ENCODE measurements around the gene CARD19.
A peak's percentile ranks its signal among the peaks of the same experiment; 100 is the strongest.

The CARD19 gene

GRCh38 chr9:93057042-93057702, 38.8 kb upstream of the CARD19 start:
- no peak overlapping the region for H3K4me3 ChIP-seq (ENCODE audit: low read depth, low read length)
- H3K27ac ChIP-seq (ENCODE audit: extremely low read depth, low read depth, low read length): no peak overlapping the region
- TF ChIP-seq ZNF223 (tag by site-specific recombination; IDR thresholded peaks at IDR 0.05) (no peak), YY2 (tag by site-specific recombination; IDR thresholded peaks at IDR 0.05) (no peak), ZNF518A (tag by site-specific recombination; conservative IDR thresholded peaks at IDR 0.05; ENCODE audit: low read depth) (no peak), ZNF555 (tag by site-specific recombination; conservative IDR thresholded peaks at IDR 0.05) (no peak), ZNF621 (tag by site-specific recombination; IDR thresholded peaks at IDR 0.05) (no peak), ZNF843 (tag by site-specific recombination; IDR thresholded peaks at IDR 0.05) (no peak), ZNF394 (tag by site-specific recombination; IDR thresholded peaks at IDR 0.05; ENCODE audit: borderline replicate concordance) (no peak), ZBTB26 (tag by site-specific recombination; optimal IDR thresholded peaks at IDR 0.05) (no peak)
- H3K4me1 ChIP-seq (ENCODE audit: control insufficient read depth, insufficient read depth, low read length): no peaks in the 10 kb centered on the region
- POLR2A ChIA-PET: no interaction called here
- no peaks in the 10 kb centered on the region for H3K9me3 ChIP-seq (ENCODE audit: control insufficient read depth, insufficient read depth, low read depth, low read length)
- CTCF ChIA-PET: no interaction called here
- H3K36me3 ChIP-seq (ENCODE audit: control insufficient read depth in 2 of 2, insufficient read depth in 1 of 2, low read length in 2 of 2): no peaks in the 10 kb centered on the region

- no peak overlapping the region for H3K4me3 ChIP-seq (ENCODE audit: low read depth, low read length)
- H3K9me3 ChIP-seq (ENCODE audit: control insufficient read depth, insufficient read depth, low read depth, low read length): no peaks in the 10 kb centered on the region
- TF ChIP-seq SCRT1 (tag by site-specific recombination; IDR thresholded peaks at IDR 0.05; ENCODE audit: borderline replicate concordance): no peak
- TF ChIP-seq ZNF623 (tag by site-specific recombination; IDR thresholded peaks at IDR 0.05): peak; percentile 52
- no peaks in the 10 kb centered on the region for H3K4me1 ChIP-seq (ENCODE audit: control insufficient read depth, insufficient read depth, low read length)
- ChIA-PET POLR2A (no interaction called here), CTCF (no interaction called here)
- H3K27ac ChIP-seq (ENCODE audit: extremely low read depth, low read depth, low read length): no peak overlapping the region
- H3K36me3 ChIP-seq (ENCODE audit: control insufficient read depth in 2 of 2, insufficient read depth in 1 of 2, low read length in 2 of 2): no peaks in the 10 kb centered on the region
Observed at GRCh38 chr9:93057703-93058354, 38.2 kb upstream of the CARD19 start.

- TF ChIP-seq ZNF112 (tag by site-specific recombination; IDR thresholded peaks at IDR 0.05): no peak
- 0 out of 2 replicates have a peak, but pooled peaks have one; percentile 7 for TF ChIP-seq ZFHX2 (tag by site-specific recombination; conservative IDR thresholded peaks at IDR 0.05)
- TF ChIP-seq KLF1 (tag by site-specific recombination; IDR thresholded peaks at IDR 0.05): peak; percentile 87
- peak; percentile 57; the same call in 1 of the 2 replicates for TF ChIP-seq KLF8 (tag by site-specific recombination; IDR thresholded peaks at IDR 0.05)
- no peak for TF ChIP-seq KLF10 (tag by site-specific recombination; IDR thresholded peaks at IDR 0.05)
- H3K4me1 ChIP-seq (ENCODE audit: control insufficient read depth, insufficient read depth, low read length): no peaks in the 10 kb centered on the region
- CTCF ChIA-PET: no interaction called here
- no peaks in the 10 kb centered on the region for H3K9me3 ChIP-seq (ENCODE audit: control insufficient read depth, insufficient read depth, low read depth, low read length)
- H3K27ac ChIP-seq (ENCODE audit: extremely low read depth, low read depth, low read length): no peak within 1 kb of the TSS
- no peak within 1 kb of the TSS for H3K4me3 ChIP-seq (ENCODE audit: low read depth, low read length)
- POLR2A ChIA-PET: interaction anchor here (0.7 kb wide), 1 partner anchor 20 kb away, joined by 3 read pairs; no protein-coding TSS in a partner anchor
- H3K36me3 ChIP-seq (ENCODE audit: control insufficient read depth in 2 of 2, insufficient read depth in 1 of 2, low read length in 2 of 2): no peaks in the 10 kb centered on the region
Observed at GRCh38 chr9:93058355-93059010, 37.5 kb upstream of the CARD19 start, which contains the start of gene SUSD3. TSS of gene SUSD3 (plus strand) at chr9:93058701. CDS start at chr9:93058743, 42 bp downstream.

All from HEK293 (cell line).